Measurements from ENCODE around the gene PARP16.

PARP16 gene, protein sequence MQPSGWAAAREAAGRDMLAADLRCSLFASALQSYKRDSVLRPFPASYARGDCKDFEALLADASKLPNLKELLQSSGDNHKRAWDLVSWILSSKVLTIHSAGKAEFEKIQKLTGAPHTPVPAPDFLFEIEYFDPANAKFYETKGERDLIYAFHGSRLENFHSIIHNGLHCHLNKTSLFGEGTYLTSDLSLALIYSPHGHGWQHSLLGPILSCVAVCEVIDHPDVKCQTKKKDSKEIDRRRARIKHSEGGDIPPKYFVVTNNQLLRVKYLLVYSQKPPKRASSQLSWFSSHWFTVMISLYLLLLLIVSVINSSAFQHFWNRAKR

DNA sequence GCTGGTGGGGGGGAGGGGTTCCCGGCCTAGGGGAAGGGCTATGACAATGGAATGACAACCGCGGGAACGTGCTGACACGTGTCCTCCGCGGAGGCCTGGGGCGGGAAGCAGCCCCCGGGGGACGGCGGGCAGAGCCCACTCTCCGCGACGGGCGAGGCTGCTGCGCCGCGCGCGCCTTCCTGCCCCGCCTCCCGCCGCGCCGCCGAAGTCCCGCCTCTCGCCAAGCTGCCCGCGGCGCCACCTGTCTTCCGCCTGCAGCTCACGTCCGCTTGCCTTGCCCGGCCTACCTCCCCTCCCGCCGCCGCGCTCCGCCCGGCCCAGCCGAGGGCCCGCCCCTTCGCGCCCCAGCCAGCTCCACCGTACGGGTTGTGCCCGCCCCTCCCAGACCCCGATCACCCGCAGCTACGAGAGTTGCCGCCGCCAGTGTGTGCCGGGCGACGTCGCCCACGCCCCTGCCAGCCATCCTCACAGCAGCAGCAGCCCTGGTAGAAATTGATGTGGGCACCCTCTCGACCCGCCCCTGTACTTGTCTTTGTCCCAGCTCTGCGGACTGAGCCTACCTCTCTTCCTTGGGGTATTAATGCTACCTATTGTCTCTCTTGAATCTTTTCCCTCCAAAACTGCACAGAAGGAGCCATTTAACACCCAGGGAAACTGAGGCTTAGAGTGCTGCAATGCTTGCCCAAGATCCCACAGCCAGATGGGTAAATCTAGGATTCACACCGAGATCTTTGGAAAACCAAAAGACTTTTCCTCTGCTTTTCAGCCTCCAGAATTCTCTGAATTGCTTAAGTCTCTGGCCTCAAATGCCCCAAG lies at the start of gene PARP16:
Gene PARP16 (minus strand): TSS at position 180 of the 816 bp plus-strand sequence. CDS start 457 bp downstream, outside the sequence.
- peak; percentile 93 for DNase-seq (ENCODE audit: low spot score)

DNA sequence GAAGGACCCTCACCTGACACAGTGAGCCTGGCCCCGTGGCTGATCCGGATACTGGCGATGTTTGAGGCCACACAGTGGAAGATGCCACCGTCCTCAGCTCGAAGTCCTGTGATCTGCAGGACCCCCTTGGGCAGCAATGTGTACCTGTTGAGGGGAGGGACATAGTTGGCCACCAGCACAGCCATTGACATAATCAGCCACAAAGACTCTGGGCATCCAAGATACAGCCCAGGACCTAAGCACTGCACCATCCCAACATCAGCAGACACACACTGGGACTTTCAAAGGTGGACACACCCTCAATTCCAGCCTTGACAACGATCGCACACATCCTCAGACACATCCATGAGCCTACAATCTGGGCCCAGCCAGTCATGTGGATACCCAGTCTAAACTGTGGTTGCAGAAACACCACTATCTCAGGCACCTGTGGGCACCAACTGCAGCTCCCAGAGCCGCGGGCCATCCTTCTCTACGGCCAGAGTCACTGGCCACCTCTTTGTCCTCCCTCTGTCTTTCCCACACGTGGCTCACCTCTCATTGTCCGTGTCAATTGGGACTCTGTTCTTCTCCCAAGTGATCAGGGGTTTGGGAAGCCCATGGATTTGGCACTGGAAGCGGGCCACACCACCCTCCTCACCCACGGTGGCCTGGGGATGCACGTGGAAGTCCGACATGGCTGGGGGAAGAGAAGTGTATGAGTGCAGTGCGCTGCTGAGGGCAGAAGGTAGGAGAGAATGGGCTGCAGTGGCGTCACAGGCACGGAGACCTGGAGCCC lies 48.8 kb upstream of the PARP16 start:
- no peak for DNase-seq (ENCODE audit: low spot score)

GRCh38 chr15:65334586-65335231 lies 48.0 kb upstream of the PARP16 start:
- no peak for DNase-seq (ENCODE audit: low spot score)

- no peak for DNase-seq (ENCODE audit: low spot score)
These were observed 47.2 kb upstream of the PARP16 start for GRCh38 chr15:65333856-65334255.

GRCh38 chr15:65333148-65333820 lies 46.6 kb upstream of the PARP16 start:
- no peak for DNase-seq (ENCODE audit: low spot score)

DNA sequence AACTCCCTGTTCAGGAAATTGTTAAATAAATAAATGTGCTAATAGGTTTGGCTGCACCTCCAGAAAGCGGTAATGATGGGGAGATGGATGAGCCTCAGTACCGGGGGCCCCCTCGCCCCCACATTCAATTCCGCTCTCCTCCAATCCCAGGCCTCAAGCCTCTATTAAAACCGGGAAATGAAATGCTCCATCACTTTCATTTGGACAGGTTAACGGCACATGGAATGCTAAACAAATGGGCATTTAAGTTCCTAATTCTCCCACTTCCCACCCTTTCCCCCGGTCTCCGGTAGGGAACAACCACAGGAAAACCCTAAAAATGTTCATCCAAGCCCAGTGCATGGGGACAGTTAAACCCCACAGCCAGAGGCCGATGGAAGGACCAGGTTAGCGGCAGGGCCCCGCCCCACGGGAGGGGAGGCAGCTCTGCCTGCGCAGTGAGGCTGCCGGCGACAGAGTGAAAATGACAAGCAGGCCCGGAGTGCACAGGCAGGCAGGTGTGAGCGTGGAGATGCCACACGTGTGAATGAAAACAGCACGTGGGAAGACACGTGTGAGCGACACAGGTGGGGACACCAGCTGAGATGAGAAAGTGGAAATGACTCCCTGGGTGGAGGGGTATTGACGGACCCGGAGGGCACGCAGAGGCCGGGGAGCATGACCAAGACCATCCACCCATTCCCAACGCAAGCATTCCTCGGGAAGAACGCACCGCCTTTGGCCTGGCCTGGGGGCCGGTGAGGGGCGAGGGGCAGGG lies 45.9 kb upstream of the PARP16 start:
- no peak for DNase-seq (ENCODE audit: low spot score)

DNA sequence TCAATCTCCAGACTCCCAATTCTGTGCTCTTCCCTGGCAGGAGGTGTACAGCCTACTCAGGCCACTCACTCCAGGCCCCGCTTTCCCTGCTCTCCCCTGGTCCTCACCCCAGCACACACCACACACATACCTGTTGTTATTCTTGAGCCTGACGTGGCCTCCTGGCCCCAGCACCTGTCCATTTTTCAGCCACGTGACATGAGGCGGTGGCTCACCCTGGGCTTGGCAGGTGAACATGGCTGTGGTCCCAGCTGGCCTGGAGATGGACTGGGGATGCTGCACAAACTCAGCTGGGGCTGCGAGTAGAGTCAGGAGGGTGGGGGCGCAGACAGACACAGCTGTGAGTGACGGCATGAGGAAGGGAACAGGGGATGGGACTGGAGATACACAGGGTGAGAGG lies 45.1 kb upstream of the PARP16 start:
- DNase-seq (ENCODE audit: low spot score), result no peak

- DNase-seq (ENCODE audit: low spot score), result no peak
These were observed 44.4 kb upstream of the PARP16 start for GRCh38 chr15:65330934-65331645.

DNA sequence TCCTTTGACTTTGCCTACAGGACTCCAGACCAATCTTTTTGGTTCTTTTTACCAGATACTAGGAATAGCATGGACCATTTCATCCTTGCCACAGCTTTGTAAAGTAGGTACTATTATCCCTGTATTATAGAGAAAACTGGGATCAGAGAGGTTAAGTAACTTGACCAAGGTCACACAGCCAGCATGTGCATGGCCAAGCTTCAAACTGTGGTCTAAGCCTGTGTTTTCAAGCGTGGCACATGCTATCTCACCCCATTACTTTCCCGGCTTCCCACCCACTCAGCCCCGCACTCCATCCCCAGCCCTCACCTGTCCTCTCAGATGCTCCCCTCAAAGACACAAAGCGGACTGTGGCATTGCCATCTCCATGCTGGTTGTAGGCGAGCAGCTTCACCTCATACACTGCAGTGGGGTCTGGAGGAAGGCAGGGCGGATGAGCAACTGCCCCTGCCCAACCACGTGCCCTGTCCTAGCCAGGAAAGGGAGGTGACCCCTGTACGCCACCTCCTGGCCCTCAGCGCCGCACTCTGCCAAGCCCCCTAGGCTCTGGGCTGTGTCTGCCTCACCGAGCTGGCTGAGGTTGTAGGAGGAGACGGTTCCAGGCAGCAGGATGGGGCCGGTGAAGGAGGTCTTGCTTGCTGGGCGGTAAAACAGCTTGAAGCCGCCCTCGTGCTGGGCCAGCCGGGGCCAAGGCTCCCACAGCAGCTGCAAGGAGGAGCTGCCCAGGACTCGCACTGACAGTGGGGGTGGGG lies 43.5 kb upstream of the PARP16 start:
- no peak for DNase-seq (ENCODE audit: low spot score)

DNA sequence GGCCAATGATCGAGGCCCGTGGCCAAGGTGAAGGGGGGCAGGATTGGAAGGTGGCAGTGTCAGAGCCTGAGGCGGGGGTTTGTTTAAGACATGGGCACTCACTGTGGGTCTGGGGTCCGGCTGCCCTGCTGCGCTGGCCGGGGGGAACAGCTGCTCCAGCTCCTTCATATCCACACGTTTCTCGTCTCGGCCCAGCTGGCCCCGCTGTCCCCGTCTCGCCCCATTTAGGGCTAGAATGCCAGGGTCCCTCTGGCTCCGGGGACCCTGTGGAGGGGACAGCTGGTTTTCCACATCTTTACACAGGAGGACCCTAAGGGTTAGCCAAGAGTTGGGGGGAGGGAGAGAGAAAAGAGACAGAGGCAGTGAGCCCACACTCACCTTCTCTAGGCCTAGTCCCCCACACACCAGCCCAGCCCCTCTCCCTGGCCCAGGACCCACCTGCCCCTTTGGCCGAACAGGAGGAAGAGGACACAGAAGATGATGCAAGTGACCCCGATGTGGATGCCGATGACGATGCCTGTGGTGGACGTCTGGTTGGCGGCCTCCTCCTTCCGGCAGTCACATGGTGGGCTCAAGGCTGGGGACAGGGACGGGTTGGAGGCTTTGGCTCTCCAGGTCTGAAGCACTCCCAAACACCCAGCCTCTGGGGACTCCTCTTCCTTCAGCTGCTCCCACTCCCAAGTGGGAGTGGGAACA lies 42.8 kb upstream of the PARP16 start:
- DNase-seq (ENCODE audit: low spot score), result no peak

GRCh38 chr15:65328506-65329287 lies 42.0 kb upstream of the PARP16 start:
- no peak for DNase-seq (ENCODE audit: low spot score)

DNA sequence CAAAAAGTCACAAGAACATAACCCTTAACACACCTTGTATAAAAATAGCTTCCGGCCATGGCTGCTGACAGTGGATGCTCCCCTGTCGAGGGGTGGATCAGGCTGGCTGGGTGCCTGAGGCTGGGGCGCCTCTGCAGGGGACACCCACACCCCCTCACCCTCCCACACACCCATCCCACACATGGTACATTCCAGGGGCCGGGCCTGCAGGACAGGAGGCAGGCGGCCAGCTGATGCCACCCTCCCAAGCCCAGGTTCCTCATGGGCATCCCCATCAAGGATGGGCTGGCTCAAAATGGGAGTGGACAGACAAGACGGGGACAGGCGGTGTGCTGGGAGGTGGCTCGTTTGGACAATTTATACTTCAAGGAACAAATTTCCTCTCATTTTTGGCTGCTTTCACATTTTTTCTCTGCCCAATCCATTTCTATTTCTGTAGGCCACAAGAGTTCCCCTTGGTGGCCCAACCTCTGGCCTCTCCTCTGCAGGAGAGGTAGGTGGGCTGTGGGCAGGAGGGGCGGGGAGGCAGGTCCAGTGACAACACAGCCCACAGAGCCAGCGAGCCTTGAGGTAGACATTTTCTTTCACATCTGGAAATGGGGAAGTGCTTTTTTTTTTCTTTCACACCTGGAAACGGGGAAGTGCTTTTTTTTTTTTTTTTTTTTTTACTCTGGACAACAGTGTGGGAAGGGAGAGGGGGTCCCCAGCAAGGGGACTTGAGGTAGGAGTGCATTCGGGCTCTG lies 41.1 kb upstream of the PARP16 start:
- DNase-seq (ENCODE audit: low spot score), result no peak

DNA sequence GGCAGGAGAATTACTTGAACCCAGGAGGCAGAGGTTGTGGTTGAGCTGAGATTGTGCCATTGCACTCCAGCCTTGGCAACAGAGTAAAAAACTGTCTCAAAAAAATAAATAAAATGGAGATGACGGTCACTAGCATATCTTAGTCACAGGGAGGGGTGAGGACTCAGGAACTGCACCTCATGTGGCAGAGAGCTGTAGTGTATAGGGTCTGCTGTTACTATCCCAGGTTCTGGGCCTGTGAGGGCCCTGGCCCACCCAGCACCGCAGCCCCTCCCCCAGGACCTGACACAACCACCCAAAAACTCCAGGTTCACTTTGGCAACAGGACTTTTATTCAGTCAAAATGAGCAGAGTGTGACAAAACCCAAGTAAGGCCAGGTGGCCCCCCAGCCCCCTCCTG lies 40.1 kb upstream of the PARP16 start:
- DNase-seq (ENCODE audit: low spot score), result no peak

GRCh38 chr15:65326117-65326526 lies 39.4 kb upstream of the PARP16 start:
- no peak for DNase-seq (ENCODE audit: low spot score)

DNA sequence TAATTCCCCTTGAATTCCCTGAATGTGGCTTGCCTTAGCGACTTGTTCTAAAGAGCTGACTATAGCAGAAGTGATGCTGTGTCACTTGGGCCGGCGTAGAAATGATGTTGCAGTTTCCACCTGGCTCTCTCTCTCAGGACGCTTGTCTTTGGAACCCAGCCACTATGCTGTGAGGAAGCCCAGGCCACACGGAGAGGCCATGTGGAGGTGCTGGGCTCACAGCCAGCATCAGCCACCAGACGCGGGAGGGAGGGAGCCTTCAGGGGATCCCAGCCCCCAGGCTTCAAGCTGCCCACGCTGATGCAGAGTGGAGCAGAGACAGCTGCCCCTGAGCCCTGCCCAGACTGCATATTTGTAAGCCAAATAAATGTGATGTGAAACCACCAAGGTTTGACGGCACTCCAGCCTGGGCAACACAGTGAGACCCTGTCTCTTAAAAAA lies 36.4 kb upstream of the PARP16 start:
- no peak for DNase-seq (ENCODE audit: low spot score)

DNA sequence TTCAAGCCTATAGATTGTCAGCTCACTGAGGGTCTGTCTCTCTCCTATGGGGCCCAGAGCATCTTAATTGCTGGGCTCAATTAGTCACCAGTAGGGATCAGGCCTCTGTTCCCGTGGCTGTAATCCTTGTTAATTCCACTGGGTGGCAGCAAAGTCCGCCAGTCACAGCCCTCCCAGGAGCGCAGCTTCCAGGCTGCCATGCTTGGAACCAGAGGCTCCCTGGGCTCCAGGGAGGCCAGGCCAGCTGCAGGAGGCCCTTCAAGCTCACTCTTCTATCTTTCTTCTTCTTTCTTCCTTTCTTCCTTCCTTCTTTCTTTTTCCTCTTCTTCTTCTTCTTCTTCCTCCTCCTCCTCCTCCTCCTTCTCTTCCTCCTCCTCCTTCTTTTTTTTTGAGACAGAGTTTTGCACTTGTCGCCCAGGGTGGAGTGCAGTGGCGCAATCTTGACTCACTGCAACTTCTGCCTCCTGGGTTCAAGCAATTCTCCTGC lies 32.2 kb upstream of the PARP16 start:
- peak; percentile 75 for DNase-seq (ENCODE audit: low spot score)

DNA sequence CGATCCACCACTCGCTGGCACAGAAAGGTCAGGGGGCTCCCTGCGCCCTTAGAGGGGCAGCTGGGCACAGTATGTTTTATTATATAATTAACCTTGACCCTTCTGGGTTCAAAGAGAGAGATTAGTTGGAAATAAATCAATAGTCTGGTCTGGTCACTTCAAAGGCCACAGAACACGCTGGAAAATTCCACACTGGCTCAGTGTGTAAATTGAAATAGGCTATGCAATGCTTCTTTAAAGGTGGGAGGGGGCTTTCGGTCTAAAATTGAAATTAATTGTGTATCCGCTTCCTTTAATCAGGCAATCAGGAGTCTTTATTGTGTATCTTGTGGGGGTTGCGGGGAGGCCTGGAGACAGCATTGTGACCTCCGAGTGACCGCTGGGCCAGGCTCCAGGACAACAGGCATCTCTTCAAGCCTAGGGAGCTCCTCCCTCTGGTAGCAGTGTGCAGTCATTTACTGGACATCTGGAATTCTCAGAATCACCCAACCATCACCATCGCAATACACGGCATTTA lies 25.8 kb upstream of the PARP16 start:
- DNase-seq (ENCODE audit: low spot score), result no peak
